Fibroblast of skin of left quadriceps (primary cell): ENCODE measurements around the gene GALNT18.

ENCODE experiments used
- DNase-seq, 2 experiments: peaks; one replicate each; pipeline ENCODE4 v3.0.0-alpha.2; 2013; ENCODE audit warnings: low read depth in 2 of 2

Gene GALNT18

GRCh38 chr11:11351042-11351586 lies 270.7 kb downstream of the GALNT18 start:
- DNase-seq = no peak

- peak; percentile 87 to 89 for DNase-seq
These were observed 271.9 kb downstream of the GALNT18 start for GRCh38 chr11:11349870-11350337.

DNA sequence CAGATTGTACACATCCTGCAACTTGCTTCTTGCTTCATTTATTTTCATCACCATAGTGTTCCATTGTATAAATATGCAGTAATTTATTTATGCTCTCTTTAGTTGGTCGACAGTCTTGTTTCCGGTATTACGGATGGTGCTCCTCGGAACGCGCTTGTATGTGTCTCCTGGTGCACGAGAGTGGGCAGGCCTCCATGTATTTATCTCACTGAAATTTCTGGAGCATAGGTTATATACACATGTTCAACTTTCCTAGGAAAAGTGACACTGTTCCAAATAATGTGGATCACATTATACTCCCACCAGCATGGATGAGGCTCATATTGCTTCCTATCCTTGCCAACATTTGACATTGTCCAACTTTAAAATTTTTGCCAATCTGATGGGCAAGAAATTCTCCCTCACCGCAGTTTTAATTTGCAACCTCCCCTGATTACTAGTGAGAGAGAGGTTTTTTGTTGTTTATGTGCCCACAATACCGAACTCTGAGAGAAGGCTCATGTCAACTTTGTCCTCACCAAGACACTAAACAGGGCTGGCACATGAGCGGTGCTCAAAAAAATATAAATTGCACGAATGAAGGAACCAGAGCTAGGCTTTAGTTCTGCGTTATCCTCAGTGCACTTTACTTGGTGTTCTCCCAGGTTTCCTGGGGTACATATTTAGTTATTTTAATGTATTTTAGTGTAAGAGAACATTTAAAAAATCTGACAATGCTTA lies 272.5 kb downstream of the GALNT18 start:
- no peak for DNase-seq

DNA sequence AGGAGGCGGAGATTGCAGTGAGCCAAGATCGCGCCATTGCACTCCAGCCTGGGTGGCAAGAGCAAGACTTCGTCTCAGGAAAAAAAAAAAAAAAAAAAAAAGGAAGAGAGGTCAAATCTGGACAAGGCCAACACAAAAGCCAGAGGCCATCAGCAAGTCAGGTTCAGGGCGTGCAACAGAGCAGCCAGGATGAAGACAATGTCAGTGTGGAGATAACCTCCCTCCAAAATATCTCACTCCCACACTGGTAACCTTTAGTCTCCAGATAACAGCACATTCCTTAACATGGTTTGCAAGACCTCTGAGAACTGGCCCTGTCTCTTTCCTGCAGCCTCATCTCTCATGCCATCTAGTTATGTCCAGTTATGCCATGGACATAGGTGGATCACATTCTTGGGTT lies 273.5 kb downstream of the GALNT18 start:
- no peak for DNase-seq

DNA sequence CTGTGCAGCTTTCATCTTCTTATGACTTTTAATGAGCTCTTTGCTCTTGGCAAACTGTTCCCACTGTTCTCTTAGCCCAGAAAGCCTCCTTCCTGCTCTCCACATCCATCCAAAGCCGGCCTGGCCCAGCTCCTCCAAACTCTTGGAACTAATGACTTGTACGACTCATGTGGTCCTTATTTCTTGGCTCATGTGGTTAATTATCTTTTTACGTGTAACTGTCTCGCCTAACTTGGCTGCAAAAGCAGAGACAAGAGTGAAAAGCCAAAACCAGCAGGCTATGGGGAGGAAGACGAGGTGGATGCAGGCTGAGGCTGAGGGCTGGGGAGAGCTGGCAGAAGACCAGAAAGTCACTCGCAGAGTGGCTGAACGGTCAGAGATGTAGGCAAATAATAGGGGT lies 274.2 kb downstream of the GALNT18 start:
- no peak for DNase-seq

GRCh38 chr11:11346303-11346702 lies 275.5 kb downstream of the GALNT18 start:
- no peak for DNase-seq

- no peak for DNase-seq
These were observed 276.7 kb downstream of the GALNT18 start for GRCh38 chr11:11345099-11345498.

GRCh38 chr11:11344045-11344444 lies 277.8 kb downstream of the GALNT18 start:
- DNase-seq = no peak

DNA sequence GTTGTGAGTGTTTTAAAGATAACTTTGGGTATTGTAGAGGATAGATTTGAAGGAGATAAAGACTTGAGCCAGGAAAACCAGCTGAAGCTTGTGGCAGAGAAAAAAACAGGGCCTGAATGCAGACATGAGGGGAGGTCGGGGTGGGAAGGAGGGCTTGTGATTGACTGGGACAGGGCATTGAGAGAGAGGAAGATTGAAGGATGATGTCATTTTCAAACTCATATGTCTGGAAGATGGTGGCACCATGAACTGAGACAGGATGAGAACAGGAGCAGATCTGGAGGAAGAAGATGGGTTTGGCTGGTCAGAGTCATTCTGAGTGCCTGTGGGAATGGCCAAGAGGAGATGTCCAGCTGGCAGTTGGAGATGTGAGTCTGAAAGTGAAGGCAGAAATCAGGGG lies 283.5 kb downstream of the GALNT18 start:
- DNase-seq = no peak

DNA sequence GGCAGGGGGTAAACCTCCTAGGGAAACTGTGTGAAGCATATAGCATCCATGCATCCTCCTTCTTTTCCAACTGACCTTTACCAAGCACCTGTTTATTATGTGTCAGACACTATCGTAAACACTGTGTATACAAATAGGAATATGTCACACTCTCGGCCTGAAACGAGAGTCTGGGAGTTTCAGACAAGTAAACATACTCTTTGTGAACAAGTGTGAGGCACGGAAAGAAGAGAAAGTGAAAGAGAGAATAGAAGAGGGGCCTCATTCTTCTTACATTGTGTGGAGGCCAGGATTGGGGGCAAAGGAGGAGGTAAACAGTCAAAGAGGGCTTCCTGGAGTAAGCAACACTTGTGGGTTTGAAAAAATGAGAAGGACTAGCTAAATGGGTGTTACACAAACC lies 285.1 kb downstream of the GALNT18 start:
- DNase-seq = no peak

DNA sequence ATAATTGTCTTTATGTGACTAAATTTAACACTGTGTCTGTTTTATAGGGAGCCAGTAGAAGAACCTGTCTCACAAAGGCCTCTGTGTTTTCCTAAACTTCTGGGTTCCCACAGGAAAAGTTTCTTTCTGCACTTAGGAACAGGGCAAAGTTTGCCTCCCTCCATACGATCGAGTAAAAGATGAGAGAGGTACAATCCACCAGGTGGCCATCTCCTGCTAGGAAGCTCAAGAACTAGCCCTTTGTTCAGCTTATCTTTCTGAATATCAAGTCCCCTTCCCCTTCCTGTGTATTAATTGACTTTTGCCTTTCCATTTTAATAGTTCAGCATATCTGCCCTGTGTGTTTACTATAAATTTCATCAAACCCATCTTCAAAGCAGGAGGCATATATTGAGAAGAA lies 286.8 kb downstream of the GALNT18 start:
- DNase-seq = no peak

DNA sequence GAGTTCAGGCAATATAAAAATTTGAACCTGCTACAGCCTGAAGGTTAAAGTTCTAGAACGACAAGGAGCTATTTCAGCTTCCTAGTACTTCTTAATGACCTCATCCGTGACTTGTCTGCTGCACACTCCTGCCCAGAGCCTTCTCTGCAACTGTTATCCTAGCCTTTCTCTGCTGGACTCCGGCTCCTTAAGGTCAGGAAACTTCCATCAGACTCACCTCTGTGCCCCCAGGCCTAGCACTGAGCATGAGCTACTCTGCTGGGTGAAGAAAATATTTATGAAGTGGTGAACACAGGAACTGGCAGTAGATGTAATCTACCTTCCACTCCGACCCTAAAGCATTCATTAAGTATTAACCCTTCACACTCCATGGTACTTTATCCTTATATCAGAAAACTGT lies 287.2 kb downstream of the GALNT18 start:
- no peak for DNase-seq

GRCh38 chr11:11332141-11332710 lies 289.6 kb downstream of the GALNT18 start:
- DNase-seq = no peak

- no peak for DNase-seq
These were observed 292.6 kb downstream of the GALNT18 start for GRCh38 chr11:11329062-11329806.

- DNase-seq = no peak
These were observed 297.7 kb downstream of the GALNT18 start for GRCh38 chr11:11324090-11324489.

DNA sequence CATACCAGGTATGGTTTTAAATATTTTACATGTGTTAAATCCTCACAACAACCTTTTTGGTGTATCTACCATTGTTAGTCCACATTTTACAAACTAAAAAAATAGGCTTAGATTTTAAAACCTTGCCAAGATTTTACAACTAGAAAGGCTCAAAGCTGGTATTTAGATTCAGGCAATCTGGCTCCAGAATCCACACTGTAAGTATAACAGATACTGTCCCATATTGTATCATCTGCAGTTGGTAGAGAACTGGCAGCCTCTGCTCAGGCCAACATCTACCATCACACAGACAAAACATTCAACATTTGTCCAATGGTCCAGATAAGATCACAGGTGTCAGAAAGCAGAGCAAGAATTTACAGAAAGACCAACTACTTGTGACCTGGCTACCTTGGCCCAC lies 299.7 kb downstream of the GALNT18 start:
- DNase-seq = no peak

- no peak for DNase-seq
These were observed 301.0 kb downstream of the GALNT18 start for GRCh38 chr11:11320825-11321224.

GRCh38 chr11:11318961-11319360 lies 302.8 kb downstream of the GALNT18 start:
- DNase-seq = no peak

GRCh38 chr11:11318461-11318860 lies 303.3 kb downstream of the GALNT18 start:
- no peak for DNase-seq

DNA sequence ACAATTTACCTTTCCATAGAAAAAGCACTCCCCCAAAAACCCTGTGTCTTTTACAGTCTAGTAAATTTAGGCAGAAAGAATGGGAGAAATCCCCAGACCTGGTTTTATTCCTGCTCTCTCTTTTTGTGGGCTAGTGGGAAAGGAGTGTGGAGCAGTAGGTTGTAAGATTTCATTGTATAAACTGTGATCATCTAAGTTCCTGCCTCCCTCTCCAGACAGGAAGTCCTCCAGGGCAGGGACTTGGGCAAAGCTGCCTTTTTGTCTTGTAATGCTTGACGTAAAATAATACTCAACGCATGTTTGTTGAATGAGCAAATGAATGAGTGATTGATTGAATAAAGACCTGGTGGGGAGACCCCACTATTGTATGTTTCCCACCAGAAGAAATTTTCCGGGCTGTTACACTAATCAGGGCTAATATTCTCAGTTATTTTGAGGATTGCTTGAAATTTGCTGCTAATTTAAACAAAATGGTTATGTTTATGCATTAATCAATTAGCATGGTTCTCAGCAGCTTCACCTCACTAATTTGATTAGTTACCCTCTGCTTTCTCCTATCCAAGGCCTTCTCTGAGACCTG lies 305.1 kb downstream of the GALNT18 start:
- DNase-seq = no peak

DNA sequence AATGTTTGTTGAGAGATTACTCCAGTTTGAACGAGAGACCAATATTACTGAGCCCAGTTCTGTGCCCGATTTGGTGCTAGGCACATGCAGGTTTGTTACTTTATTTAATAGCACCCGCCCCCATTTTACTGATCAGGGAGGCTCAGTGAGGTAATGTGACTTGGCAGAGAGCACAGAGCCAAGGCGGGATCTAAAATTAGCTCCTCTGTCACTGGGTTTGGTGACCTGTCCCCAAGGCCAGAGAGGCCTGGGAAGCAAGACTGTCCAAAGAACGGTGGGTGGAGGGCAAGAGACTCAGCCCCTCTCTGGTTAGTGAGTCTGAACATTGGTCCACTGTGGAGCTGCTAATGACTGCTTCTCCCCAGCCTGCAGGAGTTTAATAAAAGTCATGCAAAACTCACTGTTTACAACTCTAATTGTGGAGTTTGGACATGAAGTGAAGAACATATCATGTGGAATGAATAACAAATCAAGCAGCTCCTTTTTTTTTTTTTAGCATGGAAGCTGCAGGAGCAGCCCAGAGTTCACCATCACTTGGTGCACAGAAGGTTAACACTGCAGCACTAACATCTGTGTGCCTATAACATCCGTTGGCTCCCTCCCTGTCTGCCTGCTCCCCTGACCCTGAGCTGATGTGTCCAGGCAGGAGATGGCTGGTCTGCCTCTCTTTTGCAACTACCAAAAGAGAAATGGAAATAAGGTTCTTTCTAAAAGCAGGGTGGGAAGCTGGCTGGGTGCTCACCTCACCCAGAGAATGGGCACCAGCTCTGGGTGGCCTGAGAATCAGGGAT lies 307.7 kb downstream of the GALNT18 start:
- no peak for DNase-seq
